ENCODE results near the gene SIGLEC11.
"Not testable (repeated sequence)": the region's sequence is repeated elsewhere in the genome, so short reads cannot be mapped to it uniquely, and the experiment has no call there.

The SIGLEC11 gene

DNA sequence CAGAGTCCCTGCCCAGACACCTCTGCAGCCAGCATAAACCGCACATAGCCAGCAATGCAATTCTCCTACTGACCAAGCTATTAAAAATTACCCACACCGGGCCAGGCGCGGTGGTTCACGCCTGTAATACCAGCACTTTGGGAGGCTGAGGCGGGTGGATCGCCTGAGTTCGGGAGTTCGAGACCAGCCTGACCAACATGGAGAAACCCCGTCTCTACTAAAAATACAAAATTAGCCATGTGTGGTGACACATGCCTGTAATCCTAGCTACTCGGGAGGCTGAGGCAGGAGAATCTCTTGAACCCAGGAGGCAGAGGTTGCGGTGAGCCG lies 36.1 kb downstream of the SIGLEC11 start:
- DNase-seq, result not testable (repeated sequence)

DNA sequence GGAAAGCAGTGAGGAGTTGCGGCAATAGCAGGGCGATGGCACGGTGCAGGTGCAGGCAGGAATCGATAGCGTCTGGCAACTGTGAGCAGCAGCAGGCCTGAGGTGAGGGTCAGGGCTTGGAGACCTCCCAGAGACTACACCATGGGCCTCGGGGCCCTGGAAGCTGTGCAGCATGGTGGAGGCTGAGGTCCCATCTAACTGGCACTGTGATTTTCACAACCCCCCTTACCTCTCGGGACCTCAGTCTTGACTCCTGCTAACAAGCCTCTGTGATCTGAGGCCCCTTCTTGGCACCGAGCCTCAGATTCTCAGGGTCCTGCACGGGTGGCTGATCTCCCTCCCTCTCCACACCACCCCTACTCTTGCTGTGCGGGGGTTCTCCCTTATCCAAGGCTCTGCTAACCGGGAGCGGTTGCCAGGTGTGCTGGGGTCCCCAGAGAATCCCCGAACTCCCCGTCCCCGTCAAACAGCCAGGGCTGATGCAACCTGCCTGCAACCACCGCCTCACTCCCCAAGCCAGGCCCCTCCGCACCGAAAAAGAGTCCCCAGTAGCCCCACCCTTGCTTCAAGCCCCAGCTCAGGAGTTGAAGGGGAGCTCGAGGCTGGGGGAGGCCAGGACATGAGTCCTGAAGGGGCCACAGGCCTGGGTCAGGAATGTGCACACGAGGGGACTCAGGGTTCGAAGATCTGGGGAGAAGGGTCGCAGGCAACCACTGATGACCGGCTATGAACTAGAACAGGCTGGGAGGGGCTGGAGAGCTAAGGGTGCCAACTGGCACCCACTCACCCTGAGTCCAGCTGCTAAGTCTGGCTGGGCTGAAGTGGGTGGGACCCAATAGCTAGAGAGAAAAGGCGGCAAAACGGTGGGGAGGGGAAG lies 36.7 kb downstream of the SIGLEC11 start:
- no peak for DNase-seq

- no peak for DNase-seq
These were observed 37.6 kb downstream of the SIGLEC11 start for GRCh38 chr19:49923055-49924003.

DNA sequence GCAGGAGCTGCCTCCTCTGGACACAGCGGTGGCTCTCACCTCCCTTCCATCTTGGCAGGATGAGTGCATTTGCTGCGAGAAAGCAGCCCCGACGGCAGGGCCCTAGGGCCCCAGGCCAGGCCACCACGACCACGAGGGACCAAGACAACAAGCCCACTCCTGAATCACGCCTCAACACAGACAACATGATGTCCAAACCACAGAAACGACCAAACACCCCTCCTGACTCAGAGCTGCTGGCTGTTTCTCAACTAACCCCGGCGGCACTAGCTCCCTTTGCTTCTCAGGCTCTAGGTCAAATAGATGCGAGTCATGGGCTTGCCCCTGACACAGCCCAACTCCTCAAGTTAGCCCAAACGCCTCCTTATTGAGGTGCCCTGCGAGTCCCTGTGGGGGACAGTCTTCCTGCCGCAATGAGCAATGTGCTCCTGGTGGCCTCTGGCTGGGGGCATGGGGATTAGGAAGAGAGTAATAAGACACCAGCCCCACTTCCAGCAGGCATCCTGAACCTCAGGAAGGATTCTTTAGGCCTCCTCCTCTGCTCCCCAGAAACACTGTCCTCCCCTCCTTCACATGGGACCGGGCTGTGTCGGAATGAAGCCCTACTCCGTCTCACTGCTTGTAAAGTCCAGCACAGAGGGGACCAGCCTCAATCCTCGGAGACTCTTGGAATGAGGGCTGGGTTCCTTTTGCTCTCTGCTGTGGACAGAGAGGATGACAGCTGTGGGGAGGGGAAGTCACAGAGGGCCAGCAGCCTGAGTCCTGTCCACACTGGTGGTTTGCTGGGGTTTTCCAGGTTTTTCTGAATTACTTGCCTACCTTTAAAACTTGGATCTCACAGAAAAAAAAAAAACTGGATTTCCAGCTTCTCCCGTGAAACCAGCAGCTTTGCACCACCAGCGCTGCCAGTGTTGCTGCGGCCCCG lies 38.8 kb downstream of the SIGLEC11 start:
- DNase-seq, result no peak

- no peak for DNase-seq
These were observed 40.2 kb downstream of the SIGLEC11 start for GRCh38 chr19:49920624-49921363.

DNA sequence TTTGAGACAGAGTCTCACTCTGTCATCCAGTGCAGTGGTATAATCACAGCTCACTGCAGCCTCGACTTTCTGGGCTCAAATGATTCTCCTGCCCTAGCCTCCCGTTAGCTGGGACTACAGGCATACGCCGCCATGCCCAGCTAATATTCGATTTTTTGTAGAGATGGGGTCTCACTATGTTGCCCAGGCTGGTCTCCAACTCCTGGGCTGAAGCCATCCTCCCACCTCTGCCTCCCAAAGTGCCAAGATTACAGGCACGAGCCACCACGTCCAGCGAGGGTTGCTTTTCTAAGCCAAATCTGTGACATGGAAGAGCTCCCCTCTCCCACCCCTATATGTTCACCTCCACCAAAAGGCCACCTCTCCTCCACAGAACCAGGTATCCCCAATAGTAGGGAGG lies 42.9 kb downstream of the SIGLEC11 start:
- no peak for DNase-seq

GRCh38 chr19:49916839-49917733 lies 43.9 kb downstream of the SIGLEC11 start:
- no peak for DNase-seq

- DNase-seq, result no peak
These were observed 45.7 kb downstream of the SIGLEC11 start for GRCh38 chr19:49915271-49915670.

DNA sequence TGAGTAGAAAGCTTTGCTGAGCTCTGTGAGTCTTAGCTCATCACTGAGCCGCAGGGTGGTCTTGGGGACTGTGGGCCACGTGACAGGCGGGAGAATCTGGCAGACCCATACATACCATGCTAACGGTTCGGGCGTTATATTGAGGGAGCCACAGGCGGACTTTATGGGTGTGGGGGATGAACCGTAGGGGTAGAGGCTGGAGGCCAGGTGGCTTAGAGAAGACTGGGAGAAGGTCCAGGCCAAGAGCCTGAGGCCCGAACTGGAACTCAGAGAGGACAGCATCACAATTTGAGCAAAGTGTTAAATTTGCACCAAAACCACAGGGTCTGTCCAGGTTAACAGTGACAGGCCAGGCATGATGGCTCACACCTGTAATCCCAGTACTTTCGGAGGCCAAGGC lies 47.3 kb downstream of the SIGLEC11 start:
- DNase-seq, result no peak

DNA sequence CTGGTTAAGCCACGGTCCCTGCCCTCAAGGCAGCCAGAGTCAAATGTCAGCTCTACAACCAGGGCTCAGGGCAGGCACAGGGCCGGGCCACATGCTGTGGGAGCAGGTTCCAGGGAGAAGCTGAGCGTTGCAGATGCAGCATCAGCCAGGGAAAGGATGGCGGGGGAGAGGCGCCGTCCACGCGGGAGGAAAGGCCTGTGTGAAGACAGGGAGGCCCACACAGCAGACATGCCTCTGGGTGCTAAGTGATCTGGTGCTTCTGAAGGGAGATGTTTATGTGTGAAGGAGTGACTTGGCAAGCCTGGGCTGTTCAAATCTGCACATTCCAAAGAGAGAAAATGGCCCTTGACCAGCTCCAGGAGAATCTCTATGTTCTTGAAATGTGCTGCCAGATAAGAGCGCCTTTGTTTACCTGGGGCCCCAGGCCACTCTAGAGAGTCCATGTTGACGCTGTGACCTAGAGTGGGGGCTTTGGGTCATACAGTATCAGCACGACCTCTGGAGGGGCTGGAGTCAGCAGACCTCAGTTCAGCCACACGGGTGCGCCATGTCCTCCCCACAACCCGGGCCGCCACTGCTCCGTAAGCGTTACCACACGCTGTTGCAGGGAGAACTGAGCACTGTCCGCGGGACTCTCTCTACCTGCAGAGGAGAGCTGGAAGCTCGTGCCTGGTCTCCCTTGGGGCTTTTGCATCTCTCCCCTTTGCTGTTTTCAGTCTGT lies 47.8 kb downstream of the SIGLEC11 start:
- DNase-seq, result no peak

GRCh38 chr19:49911381-49912145 lies 49.4 kb downstream of the SIGLEC11 start:
- DNase-seq, result no peak

GRCh38 chr19:49910179-49910578 lies 50.8 kb downstream of the SIGLEC11 start:
- no peak for DNase-seq

DNA sequence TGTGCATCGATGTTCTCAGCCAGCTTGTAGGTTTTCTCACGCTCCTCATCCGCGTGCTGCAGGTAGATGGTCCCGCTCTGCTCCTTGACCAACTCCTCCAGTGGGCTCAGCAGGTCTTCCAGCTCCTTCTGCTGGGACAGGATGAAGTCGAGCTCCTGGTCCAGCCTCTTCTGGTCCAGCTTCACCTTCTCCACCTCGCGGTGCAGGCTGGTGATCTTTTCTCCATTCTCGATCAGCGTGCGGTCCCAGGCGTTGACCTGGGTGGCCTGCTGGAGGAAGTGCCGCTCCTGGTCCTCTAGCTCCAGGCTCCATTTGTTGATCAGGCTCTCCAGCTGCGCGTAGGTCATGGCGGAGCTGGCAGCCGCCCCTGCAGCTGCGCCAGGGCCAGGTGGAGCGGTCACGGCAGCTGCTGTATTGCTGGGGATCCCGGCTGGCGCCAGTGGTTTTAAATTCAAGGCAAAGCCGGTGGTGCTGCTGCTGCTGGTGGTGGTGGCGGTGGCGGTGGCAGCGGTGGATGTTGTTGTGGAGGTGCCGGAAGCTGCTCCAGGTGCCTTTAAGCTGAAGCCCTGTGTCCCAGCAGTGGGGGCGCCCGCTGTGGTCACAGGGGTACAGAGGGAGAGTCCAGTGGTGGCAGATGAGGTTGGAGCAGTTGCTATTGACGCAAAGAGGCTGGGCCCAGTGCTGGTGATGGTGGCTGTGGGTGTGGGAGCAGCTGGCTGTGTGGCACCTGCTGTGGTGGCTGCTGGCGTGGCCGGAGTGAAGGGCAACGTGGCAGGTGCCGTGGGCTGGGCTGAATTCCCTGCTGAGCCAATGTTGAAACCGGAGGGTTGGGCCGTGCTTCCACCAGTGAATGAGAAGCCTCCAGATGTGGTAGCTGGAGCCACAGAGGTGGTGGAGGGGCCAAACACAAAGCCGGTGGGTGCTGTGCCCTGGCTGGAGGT lies 52.2 kb downstream of the SIGLEC11 start:
- DNase-seq, result no peak

- no peak for DNase-seq
These were observed 53.1 kb downstream of the SIGLEC11 start for GRCh38 chr19:49907745-49908446.

DNA sequence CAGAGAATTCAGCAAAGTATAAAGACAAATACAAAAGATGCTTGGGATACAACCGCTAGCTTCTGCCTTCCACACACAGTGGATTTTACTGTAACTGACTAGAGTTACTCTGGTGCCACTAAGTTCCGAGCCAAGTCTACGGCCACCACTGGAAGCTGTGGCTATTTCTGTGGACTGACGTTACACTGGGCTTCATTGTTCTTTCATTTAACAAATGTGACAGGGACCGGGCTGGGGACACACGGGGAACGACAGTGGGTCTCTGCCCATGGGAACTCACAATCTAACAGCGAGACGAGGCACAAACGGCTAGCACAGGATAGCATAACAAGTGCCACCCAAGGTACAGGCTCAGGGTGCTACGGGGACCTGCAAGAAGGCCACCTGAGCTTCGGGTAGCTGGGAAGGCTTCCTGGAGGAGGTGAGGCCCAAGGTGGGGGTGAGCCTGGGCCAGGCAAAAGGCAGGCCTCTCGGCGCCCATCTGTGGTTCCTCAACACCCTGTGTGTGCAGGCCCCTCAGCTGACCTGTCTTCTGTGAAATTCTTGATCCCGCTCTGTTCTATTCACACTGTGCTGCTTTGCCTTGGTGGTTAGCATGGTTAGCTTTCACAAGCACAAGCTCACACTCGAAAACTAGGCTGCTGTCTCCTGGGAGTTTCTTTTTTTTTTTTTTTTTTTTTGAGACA lies 54.0 kb downstream of the SIGLEC11 start:
- no peak for DNase-seq

GRCh38 chr19:49904136-49904535 lies 56.8 kb downstream of the SIGLEC11 start:
- no peak for DNase-seq

Data from activated gamma-delta T cell (primary cell).